Fibroblast of skin of right quadriceps (primary cell): ENCODE results near the gene ZNF362.
A peak's percentile ranks its signal among the peaks of the same experiment; 100 is the strongest.
"Not testable (repeated sequence)": the region's sequence is repeated elsewhere in the genome, so short reads cannot be mapped to it uniquely, and the experiment has no call there.

ENCODE experiments used
- DNase-seq: peaks from one replicate; pipeline ENCODE4 v3.0.0-alpha.2; 2013

Gene ZNF362

DNA sequence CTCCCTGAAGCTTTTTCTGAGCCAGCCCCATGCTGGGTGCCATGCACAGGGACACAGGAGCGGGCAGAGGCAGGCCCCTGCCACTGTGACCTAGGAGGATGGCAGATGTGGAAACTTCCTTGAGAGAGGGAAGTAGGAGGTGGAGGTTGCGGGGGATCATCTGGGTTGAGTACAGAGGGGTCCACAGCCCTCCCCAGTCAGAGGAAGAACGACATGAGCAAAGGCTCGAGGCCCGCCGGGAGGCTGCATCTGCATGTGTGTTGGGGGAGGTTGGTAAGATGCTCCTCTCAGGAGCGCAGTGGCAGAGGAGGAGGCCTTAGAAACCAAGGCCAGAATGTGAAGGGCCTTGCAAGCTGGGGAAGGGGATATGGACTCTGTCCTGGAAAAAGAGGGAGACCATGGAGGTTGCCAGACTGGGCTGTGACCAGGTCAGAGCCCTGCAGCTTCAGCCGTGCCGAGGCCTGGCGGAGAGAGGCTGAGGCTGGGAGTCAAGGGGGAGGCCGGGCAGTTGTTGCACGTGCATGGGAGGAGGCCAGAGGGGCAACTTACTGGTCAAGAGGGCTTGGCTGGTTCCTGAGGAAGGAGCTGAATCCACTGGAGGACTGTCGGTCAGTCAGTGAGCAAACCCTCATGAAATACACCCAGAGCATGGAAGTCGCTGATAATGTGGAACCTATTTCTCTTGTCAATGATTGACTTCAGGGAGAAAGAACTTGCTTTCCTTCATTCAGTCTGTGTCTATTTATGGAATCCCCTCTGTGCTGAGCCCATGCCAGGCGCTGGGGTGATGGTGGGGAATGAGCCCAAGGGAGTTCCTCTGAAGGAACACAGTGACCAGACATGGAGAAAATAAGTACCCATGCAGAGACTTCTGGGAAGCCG, 32.9 kb downstream of the ZNF362 start:
- DNase-seq = no peak

DNA sequence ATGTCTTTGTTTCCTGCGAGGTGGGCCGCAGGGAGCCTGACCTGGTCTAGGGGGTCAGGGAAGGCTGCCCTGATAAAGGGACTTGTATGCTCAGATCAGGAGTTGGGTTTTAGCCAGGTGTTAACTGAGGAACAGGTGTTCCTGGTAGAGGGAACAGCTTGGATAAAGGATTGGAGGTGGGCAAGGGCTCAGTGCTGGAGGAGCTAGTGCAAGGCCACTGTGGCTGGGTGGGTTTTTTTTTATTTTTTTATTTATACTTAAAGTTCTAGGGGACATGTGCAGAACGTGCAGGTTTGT, 33.5 kb downstream of the ZNF362 start:
- no peak for DNase-seq

DNA sequence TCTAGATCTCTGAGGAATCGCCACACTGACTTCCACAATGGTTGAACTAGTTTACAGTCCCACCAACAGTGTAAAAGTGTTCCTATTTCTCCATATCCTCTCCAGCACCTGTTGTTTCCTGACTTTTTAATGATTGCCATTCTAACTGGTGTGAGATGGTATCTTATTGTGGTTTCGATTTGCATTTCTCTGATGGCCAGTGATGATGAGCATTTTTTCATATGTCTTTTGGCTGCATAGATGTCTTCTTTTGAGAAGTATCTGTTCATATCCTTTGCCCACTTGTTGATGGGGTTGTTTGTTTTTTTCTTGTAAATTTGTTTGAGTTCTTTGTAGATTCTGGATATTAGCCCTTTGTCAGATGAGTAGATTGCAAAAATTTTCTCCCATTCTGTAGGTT, 34.3 kb downstream of the ZNF362 start:
- DNase-seq = not testable (repeated sequence)

DNA sequence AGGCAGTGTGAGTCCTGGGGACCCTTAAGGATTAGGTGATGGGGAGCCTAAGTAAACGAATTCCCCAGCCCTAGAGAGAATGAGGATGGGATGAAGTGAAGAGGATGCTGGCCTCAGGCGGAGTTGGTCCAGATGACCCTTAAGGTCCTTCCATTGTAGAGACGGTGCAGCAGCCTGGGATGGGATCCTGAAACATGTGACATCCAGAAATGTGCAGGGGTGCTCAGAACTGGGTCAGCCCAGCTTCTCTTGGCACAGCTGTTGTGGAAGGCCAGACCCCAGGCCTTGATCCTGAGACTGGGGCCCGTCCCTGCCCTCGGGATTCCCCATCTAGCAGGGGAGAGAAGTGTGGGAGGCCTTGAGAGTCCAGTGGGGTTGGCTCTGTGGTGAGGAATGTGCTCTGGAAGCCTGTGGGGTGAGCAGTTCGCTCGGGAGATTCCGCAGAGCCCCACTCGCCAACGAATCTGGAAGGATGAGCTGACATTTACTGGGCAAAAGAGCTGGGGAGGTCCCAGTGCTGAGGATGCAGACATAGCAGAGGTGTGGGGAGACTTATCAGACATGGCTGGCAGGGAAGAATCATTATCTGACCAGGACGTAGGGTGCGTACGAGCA, 36.5 kb downstream of the ZNF362 start:
- no peak for DNase-seq

GRCh38 chr1:33294071-33295010, 38.0 kb downstream of the ZNF362 start:
- no peak for DNase-seq

- no peak for DNase-seq
Measured at GRCh38 chr1:33295023-33295422, 38.7 kb downstream of the ZNF362 start.

DNA sequence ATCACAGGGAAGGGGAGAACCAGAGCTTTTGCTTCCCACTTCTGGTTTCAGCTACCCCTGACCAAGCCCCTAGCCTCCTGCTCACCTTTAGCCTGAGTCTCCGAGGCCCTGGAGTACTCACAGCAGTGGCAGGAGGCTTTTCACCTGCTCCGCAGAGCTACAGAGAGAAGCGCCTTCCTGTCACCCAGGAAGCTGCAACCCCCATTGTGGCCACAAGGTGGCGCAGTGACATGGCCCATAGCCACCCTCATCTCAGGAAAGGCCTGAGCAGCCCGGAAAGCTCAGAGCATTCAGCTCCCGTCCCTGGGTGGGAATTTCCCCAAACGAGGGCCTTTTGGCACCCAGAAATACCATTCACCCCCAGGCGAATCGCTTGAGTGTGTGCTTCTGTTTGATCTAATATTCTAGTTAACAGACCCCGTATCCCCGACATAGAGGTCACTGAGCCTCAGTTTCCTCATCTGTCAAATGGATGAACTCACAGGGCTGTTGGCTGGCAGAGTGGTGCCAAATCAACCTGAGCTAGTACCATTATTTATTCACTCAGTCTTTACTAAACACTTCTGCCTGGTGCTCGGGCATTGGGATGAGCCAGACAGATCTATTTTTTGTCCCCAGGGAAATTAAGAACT, 39.3 kb downstream of the ZNF362 start:
- peak; percentile 69 for DNase-seq

- DNase-seq = no peak
Measured at GRCh38 chr1:33296082-33296458, 39.8 kb downstream of the ZNF362 start.

GRCh38 chr1:33296824-33297223, 40.5 kb downstream of the ZNF362 start:
- DNase-seq = no peak

- DNase-seq = no peak
Measured at GRCh38 chr1:33297911-33298622, 41.8 kb downstream of the ZNF362 start.

GRCh38 chr1:33298623-33299277, 42.5 kb downstream of the ZNF362 start:
- peak; percentile 49 for DNase-seq

GRCh38 chr1:33299461-33300155, 43.3 kb downstream of the ZNF362 start:
- no peak for DNase-seq

DNA sequence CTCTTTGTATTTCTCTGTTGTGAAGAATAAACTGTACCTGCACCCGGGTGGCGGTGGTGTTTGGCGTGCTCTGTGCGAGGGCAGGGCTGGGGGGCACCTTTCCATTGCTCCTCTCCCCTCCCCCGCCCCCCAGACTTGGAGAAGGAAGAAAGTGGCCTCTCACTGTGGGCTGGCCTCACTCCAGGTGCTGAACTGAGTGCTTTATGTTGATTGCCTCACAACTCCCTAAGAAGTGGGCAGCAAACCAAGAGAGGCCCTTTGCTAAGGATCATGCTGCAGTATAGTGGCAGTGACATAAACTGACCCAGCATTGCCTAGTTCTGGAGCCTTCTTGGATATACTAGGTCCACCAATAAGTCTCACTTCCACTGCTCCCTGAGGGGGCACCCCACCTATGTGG, 44.4 kb downstream of the ZNF362 start:
- DNase-seq = peak; percentile 69

GRCh38 chr1:33301273-33301984, 45.1 kb downstream of the ZNF362 start:
- no peak for DNase-seq

DNA sequence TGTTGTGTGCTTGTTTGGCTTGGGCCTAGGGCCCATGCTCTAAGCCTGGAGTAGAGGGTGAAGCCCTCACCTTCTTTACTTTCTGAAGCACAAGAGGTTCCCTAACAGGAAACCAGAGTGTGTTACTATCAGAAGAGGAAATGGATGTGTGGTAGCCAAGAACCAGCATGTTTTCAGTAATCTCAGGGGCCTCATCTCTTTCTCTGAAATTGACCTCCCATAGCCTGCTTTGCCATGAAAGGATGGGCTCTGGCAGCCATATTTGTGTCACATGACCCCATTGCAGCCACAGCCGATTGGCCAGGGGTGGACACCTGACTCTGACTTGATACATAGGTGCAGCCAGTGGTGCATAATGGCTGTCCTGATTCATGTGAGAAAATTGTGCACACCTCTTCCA, 46.0 kb downstream of the ZNF362 start:
- DNase-seq = no peak

GRCh38 chr1:33305016-33305415, 48.7 kb downstream of the ZNF362 start:
- no peak for DNase-seq

GRCh38 chr1:33305816-33306652, 49.7 kb downstream of the ZNF362 start:
- no peak for DNase-seq

DNA sequence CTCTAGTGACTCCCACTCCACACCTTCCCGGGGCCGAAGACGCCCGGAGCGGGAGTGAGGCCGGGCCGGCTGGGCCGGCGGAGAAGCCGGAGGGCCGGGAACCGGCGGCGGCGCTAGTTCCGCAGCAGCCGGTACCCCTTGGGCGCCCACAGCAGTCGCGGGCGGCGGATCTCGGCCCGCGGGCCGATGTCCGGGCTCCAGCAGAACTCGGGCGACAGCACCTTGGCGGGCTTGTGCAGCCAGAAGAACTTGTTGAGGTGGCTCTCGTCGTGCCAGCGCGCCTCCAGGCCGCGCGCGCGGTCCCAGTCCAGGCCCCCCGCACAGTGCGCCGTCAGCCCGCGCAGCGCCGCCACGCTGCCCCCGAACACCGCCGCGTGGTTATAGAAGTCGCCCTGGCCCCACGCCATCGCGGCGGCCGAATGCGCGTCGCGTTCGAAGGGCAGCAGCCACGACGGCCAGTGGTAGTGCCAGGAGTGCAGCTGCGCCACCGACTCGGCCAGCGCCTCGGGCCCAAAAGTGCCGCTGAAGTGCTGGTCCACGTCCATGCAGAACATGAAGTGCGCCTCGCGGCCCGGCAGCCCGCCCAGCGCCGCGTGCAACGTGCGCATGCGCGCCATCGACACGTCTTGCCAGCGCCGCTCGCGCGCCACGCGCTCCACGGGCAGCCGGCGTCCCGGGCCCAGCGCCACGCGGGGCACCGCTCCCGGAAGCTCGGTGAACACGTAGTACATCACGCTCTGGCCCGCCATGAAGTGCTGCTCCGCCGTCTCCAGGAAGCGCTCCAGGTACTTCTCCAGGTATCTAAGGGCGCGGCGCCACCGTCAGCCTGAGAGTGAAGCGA, 50.6 kb downstream of the ZNF362 start:
- no peak for DNase-seq

DNA sequence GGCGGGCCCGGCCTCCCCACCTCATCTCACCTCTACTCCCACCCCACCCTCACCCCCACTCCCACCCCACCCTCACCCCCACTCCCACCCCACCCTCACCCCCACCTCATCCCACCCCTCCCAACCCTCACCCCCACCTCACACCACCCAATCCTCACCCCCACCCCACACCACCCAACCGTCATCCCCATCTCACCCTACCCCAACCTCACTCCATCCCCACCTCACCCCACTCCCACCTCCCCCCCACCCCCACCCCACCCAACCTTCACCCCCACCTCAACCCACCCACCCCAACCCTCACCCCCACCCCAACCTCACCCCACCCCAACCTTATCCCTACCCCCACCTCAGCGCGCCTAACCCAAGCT, 51.2 kb downstream of the ZNF362 start:
- DNase-seq = no peak
